ENCODE data around the gene ANO2. TPM values are rescaled to one million over a fixed set of nuclear protein-coding genes. Genes with fewer than 3 reads are reported as not detected.

ANO2 gene
- total RNA-seq, 1 experiment from 2014 or later: 0.68 TPM

DNA sequence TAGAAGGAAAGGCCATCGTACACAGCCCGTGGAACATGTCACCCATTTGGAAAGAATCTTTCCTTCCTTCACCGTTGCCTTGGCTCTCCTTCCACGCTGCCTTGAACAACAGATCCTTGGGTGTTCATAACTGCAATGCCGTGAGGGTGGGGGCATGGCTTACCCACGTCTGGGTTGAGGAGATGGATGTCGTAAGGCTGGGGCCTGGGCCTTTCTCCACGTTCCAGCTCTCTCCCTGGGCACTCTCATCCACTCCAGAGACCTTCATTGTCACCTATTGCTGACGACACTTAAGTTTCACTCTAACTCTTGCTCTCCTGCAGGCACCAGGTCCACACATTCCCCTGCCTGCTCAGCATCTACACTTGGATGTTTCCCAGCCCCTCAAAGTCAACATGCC lies 19.4 kb downstream of the ANO2 start:
- POLR2A ChIA-PET: no interaction called here
- no peaks in the 10 kb centered on the region for H3K36me3 ChIP-seq (ENCODE audit: control insufficient read depth, insufficient read depth, low read length)
- CTCF ChIA-PET: no interaction called here

DNA sequence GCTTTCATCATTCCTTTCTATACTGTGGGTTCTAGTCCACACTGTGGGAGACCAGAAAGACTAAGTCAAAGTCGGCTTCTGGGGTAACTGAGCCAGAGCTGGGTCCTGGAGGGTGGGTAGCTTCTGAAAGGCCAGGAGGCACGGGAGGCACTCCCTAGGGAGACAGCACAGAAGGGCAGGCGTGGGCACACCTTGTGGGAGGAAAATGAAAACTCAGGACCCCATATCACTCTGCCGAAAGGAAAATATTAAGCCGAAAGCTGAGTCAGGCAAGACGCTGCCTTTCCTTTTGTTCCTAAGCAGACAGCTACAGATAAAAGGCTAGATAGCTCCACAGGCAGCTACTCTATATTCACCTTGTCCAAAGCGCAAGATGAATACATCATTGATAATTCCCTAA lies 20.7 kb downstream of the ANO2 start:
- peaks cover 2% of the 10 kb centered on the region for H3K27me3 ChIP-seq (replicated peaks; ENCODE audit: control insufficient read depth, insufficient read depth, low read length)
- TF ChIP-seq, protein P1, sequence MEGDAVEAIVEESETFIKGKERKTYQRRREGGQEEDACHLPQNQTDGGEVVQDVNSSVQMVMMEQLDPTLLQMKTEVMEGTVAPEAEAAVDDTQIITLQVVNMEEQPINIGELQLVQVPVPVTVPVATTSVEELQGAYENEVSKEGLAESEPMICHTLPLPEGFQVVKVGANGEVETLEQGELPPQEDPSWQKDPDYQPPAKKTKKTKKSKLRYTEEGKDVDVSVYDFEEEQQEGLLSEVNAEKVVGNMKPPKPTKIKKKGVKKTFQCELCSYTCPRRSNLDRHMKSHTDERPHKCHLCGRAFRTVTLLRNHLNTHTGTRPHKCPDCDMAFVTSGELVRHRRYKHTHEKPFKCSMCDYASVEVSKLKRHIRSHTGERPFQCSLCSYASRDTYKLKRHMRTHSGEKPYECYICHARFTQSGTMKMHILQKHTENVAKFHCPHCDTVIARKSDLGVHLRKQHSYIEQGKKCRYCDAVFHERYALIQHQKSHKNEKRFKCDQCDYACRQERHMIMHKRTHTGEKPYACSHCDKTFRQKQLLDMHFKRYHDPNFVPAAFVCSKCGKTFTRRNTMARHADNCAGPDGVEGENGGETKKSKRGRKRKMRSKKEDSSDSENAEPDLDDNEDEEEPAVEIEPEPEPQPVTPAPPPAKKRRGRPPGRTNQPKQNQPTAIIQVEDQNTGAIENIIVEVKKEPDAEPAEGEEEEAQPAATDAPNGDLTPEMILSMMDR (IDR thresholded peaks at IDR 0.05; ENCODE audit: insufficient read depth in 1 of 2, low read depth in 1 of 2, low read length in 1 of 2, severe bottlenecking in 1 of 2, unreplicated experiment in 1 of 2): no peak
- no peaks in the 10 kb centered on the region for H3K36me3 Mint-ChIP-seq (ENCODE audit: insufficient read depth, unreplicated experiment)
- ChIA-PET CTCF (no interaction called here), POLR2A (no interaction called here)
- H3K27me3 Mint-ChIP-seq (ENCODE audit: insufficient read depth, unreplicated experiment): peaks cover 39% of the 10 kb centered on the region
- no peaks in the 10 kb centered on the region for H3K4me1 Mint-ChIP-seq (ENCODE audit: low read depth, unreplicated experiment)
- no peaks in the 10 kb centered on the region for H3K4me1 ChIP-seq
- DNase-seq: no peak
- H3K36me3 ChIP-seq (ENCODE audit: control insufficient read depth, insufficient read depth, low read length): no peaks in the 10 kb centered on the region
- H3K4me3 ChIP-seq (ENCODE audit: low read depth, low read length): no peak overlapping the region
- intact Hi-C loops (cut with micrococcal nuclease; ENCODE audit: unreplicated experiment): no loop called here
- no peaks in the 10 kb centered on the region for H3K9me3 Mint-ChIP-seq (ENCODE audit: unreplicated experiment)
- H3K9me3 ChIP-seq: no peaks in the 10 kb centered on the region
- H3K27ac Mint-ChIP-seq (ENCODE audit: unreplicated experiment): no peak overlapping the region
- H3K4me3 Mint-ChIP-seq (ENCODE audit: unreplicated experiment): no peak overlapping the region
- no TSS peak for BruUV-seq (replicated peaks)

More for the DNA sequence above, 19.4 kb downstream of the ANO2 start:
- no peaks in the 10 kb centered on the region for H3K4me1 Mint-ChIP-seq (ENCODE audit: low read depth, unreplicated experiment)
- Histone ChIP-seq H3K27me3 (replicated peaks; ENCODE audit: control insufficient read depth, insufficient read depth, low read length) (peaks cover 2% of the 10 kb centered on the region), H3K9me3 (no peaks in the 10 kb centered on the region), H3K4me1 (no peaks in the 10 kb centered on the region), H3K4me3 (ENCODE audit: low read depth, low read length) (no peak overlapping the region)
- H3K4me3 Mint-ChIP-seq (ENCODE audit: unreplicated experiment): no peak overlapping the region
- no peaks in the 10 kb centered on the region for H3K36me3 Mint-ChIP-seq (ENCODE audit: insufficient read depth, unreplicated experiment)
- H3K27me3 Mint-ChIP-seq (ENCODE audit: insufficient read depth, unreplicated experiment): peaks cover 38% of the 10 kb centered on the region
- DNase-seq: no peak
- TF ChIP-seq, protein P1 (IDR thresholded peaks at IDR 0.05; ENCODE audit: insufficient read depth in 1 of 2, low read depth in 1 of 2, low read length in 1 of 2, severe bottlenecking in 1 of 2, unreplicated experiment in 1 of 2): no peak
- H3K27ac Mint-ChIP-seq (ENCODE audit: unreplicated experiment): no peak overlapping the region
- BruUV-seq (replicated peaks): no TSS peak
- no peaks in the 10 kb centered on the region for H3K9me3 Mint-ChIP-seq (ENCODE audit: unreplicated experiment)
- intact Hi-C loops (cut with micrococcal nuclease; ENCODE audit: unreplicated experiment): no loop called here

DNA sequence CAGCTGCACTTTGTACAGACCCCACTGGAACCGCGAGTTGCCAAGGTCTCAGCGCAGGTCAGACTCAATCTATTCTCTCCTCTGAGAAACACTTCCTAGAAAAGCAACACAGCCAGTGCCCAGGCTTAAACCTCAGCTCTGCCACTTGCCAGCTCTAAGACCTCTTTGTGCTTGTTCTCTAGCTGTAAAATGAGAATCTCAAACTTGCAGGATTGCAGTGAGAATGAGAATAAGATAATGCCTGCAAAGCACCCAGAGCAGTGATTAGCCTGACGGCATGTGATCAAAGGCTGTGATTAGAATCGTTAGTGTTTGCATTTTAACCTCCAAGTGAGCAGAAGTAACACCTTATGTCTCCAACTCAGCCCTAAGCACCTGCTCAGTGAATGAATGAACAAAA lies 21.3 kb downstream of the ANO2 start:
- Histone ChIP-seq H3K4me1 (no peaks in the 10 kb centered on the region), H3K9me3 (no peaks in the 10 kb centered on the region), H3K27me3 (replicated peaks; ENCODE audit: control insufficient read depth, insufficient read depth, low read length) (peaks cover 2% of the 10 kb centered on the region), H3K4me3 (ENCODE audit: low read depth, low read length) (no peak overlapping the region), H3K36me3 (ENCODE audit: control insufficient read depth, insufficient read depth, low read length) (no peaks in the 10 kb centered on the region)
- no TSS peak for BruUV-seq (replicated peaks)
- no peak overlapping the region for H3K4me3 Mint-ChIP-seq (ENCODE audit: unreplicated experiment)
- DNase-seq: no peak
- CTCF ChIA-PET: no interaction called here
- TF ChIP-seq, protein P1 (IDR thresholded peaks at IDR 0.05; ENCODE audit: insufficient read depth in 1 of 2, low read depth in 1 of 2, low read length in 1 of 2, severe bottlenecking in 1 of 2, unreplicated experiment in 1 of 2): no peak
- H3K27ac Mint-ChIP-seq (ENCODE audit: unreplicated experiment): no peak overlapping the region
- peaks cover 42% of the 10 kb centered on the region for H3K27me3 Mint-ChIP-seq (ENCODE audit: insufficient read depth, unreplicated experiment)
- no peaks in the 10 kb centered on the region for H3K4me1 Mint-ChIP-seq (ENCODE audit: low read depth, unreplicated experiment)
- POLR2A ChIA-PET: no interaction called here
- H3K36me3 Mint-ChIP-seq (ENCODE audit: insufficient read depth, unreplicated experiment): no peaks in the 10 kb centered on the region
- intact Hi-C loops (cut with micrococcal nuclease; ENCODE audit: unreplicated experiment): no loop called here
- no peaks in the 10 kb centered on the region for H3K9me3 Mint-ChIP-seq (ENCODE audit: unreplicated experiment)
